HL-60 (cell line): Measurements from ENCODE around the gene LCN6.

Source experiments
- DNase-seq, 2 experiments: peaks; one replicate each; pipeline ENCODE4 v3.0.0-alpha.2; 2010 to 2020; ENCODE audit warnings: low read depth in 1 of 2, low spot score in 1 of 2
- H3K27ac ChIP-seq: fragments of 250-450 bp; sonication (Bioruptor Pico); replicated peaks from 2 replicates; pipeline ENCODE4 v1.5.1; 2020; ENCODE audit warnings: mild to moderate bottlenecking, moderate library complexity
- H3K27me3 ChIP-seq: fragments of 250-450 bp; sonication (Bioruptor Pico); 2 replicates; pipeline ENCODE4 v1.5.1; 2021; ENCODE audit warnings: mild to moderate bottlenecking, moderate library complexity; ENCODE audit not compliant: insufficient read depth, poor library complexity, severe bottlenecking
- H3K4me3 ChIP-seq: replicated peaks from 2 replicates; pipeline ENCODE4 v1.5.1; 2011; ENCODE audit warnings: mild to moderate bottlenecking, control low read depth, low read length; ENCODE audit not compliant: insufficient read depth
- CTCF ChIP-seq: IDR thresholded peaks from one replicate; pipeline ENCODE4 v1.5.1; 2011; ENCODE audit warnings: low read length, control low read depth, inconsistent platforms; ENCODE audit not compliant: insufficient read depth
- GABPA ChIP-seq: IDR thresholded peaks from 2 replicates; pipeline ENCODE4 v1.6.1; 2012; ENCODE audit warnings: low read depth
- POLR2AphosphoS5 ChIP-seq: IDR thresholded peaks from 2 replicates; pipeline ENCODE4 v1.6.1; 2012; ENCODE audit warnings: low read depth
- REST ChIP-seq: IDR thresholded peaks from 2 replicates; pipeline ENCODE4 v1.6.1; 2012; ENCODE audit warnings: low read depth; ENCODE audit not compliant: insufficient replicate concordance
- SPI1 ChIP-seq: IDR thresholded peaks from 2 replicates; pipeline ENCODE4 v1.6.1; 2012; ENCODE audit warnings: low read depth, mild to moderate bottlenecking, borderline replicate concordance

Gene LCN6

GRCh38 chr9:136775191-136775590, 26.9 kb upstream of the LCN6 start:
- no peak for DNase-seq
- TF ChIP-seq GABPA: no peak
- TF ChIP-seq REST: no peak
- TF ChIP-seq SPI1: no peak
- TF ChIP-seq POLR2AphosphoS5: no peak
- TF ChIP-seq CTCF: no peak
- Histone ChIP-seq H3K4me3 (no peak overlapping the region), H3K27me3 (no peaks in the 10 kb centered on the region), H3K27ac (no peak overlapping the region)

GRCh38 chr9:136774416-136775045, 26.2 kb upstream of the LCN6 start:
- DNase-seq: no peak
- no peak overlapping the region for H3K27ac ChIP-seq
- no peaks in the 10 kb centered on the region for H3K27me3 ChIP-seq
- no peak overlapping the region for H3K4me3 ChIP-seq
- TF ChIP-seq GABPA (no peak), POLR2AphosphoS5 (no peak), SPI1 (no peak), CTCF (no peak), REST (no peak)

GRCh38 chr9:136773386-136774044, 25.2 kb upstream of the LCN6 start:
- H3K27me3 ChIP-seq: no peaks in the 10 kb centered on the region
- TF ChIP-seq GABPA: no peak
- TF ChIP-seq CTCF: no peak
- TF ChIP-seq REST: no peak
- TF ChIP-seq POLR2AphosphoS5: no peak
- no peak for TF ChIP-seq SPI1
- no peak overlapping the region for H3K4me3 ChIP-seq
- H3K27ac ChIP-seq: no peak overlapping the region
- peak in 1 of 2 experiments; percentile 65 for DNase-seq
